CD14-positive monocyte (primary cell): ENCODE results near the gene PLSCR3. TPM values are rescaled to one million over a fixed set of nuclear protein-coding genes. Genes with fewer than 3 reads are reported as not detected.
"Not testable (repeated sequence)": the region's sequence is repeated elsewhere in the genome, so short reads cannot be mapped to it uniquely, and the experiment has no call there.

Source experiments
- DNase-seq, 3 donors: peaks; one replicate each; pipeline ENCODE4 v3.0.0-alpha.2; 2011 to 2022
- H2AFZ ChIP-seq: 2 replicates; pipeline ENCODE4 v1.6.0; 2012; ENCODE audit warnings: mild to moderate bottlenecking, low read depth, low read length, inconsistent platforms; ENCODE audit not compliant: insufficient read depth, poor library complexity, severe bottlenecking
- H3K27ac ChIP-seq, 2 donors: 1 replicate in 1 of 2; 2 replicates in 1 of 2; pipeline ENCODE4 v1.5.1; 2012 to 2013; ENCODE audit warnings: low read length in 2 of 2, control low read depth in 1 of 2, inconsistent platforms in 1 of 2, low read depth in 1 of 2, mild to moderate bottlenecking in 1 of 2
- H3K27me3 ChIP-seq, 2 donors: one replicate each; pipeline versions ENCODE4 v1.6.0 to v1.6.1; 2011 to 2013; ENCODE audit warnings: low read length in 2 of 2; ENCODE audit not compliant: control insufficient read depth in 2 of 2, insufficient read depth in 2 of 2
- H3K36me3 ChIP-seq, 2 donors: replicated peaks in 1 of 2; 1 replicate in 1 of 2; 2 replicates in 1 of 2; pipeline versions ENCODE4 v1.5.1 to v1.6.1; 2012 to 2013; ENCODE audit warnings: low read length in 2 of 2, control low read depth in 1 of 2, inconsistent platforms in 1 of 2, mild to moderate bottlenecking in 1 of 2; ENCODE audit not compliant: insufficient read depth in 2 of 2, control insufficient read depth in 1 of 2
- H3K4me1 ChIP-seq, 2 donors: 1 replicate in 1 of 2; 2 replicates in 1 of 2; pipeline versions ENCODE4 v1.5.1 to v1.6.1; 2012 to 2013; ENCODE audit warnings: low read length in 2 of 2, control low read depth in 1 of 2, inconsistent platforms in 1 of 2, mild to moderate bottlenecking in 1 of 2, moderate library complexity in 1 of 2; ENCODE audit not compliant: insufficient read depth in 2 of 2, control insufficient read depth in 1 of 2
- H3K4me2 ChIP-seq: replicated peaks from 2 replicates; pipeline ENCODE3; 2012; ENCODE audit warnings: low read length, moderate library complexity, mild to moderate bottlenecking; ENCODE audit not compliant: poor library complexity, severe bottlenecking; ENCODE audit errors: extremely low read depth
- H3K4me3 ChIP-seq, 3 experiments: fragments of 200-600 bp in 1 of 3; sonication (generic) in 1 of 3; replicated peaks in 1 of 3; 1 replicate in 2 of 3; 2 replicates in 1 of 3; pipeline ENCODE4 v1.5.1; 2011 to 2013; ENCODE audit warnings: low read length in 3 of 3, mild to moderate bottlenecking in 3 of 3, control low read depth in 2 of 3, low read depth in 2 of 3, inconsistent platforms in 1 of 3, moderate library complexity in 1 of 3
- H3K79me2 ChIP-seq: 2 replicates; pipeline ENCODE4 v1.6.0; 2012; ENCODE audit warnings: mild to moderate bottlenecking, control low read depth, inconsistent platforms, low read length, moderate library complexity; ENCODE audit not compliant: insufficient read depth
- H3K9ac ChIP-seq: 2 replicates; pipeline ENCODE4 v1.6.0; 2017; ENCODE audit warnings: low read length, mild to moderate bottlenecking; ENCODE audit not compliant: insufficient read depth, poor library complexity, severe bottlenecking
- H3K9me3 ChIP-seq, 2 donors: replicated peaks in 1 of 2; 1 replicate in 1 of 2; 2 replicates in 1 of 2; pipeline versions ENCODE4 v1.5.1 to v1.6.1; 2012 to 2013; ENCODE audit warnings: low read length in 2 of 2, control low read depth in 1 of 2; ENCODE audit not compliant: control insufficient read depth in 1 of 2, insufficient read depth in 1 of 2
- H4K20me1 ChIP-seq: 2 replicates; pipeline ENCODE4 v1.6.0; 2012; ENCODE audit warnings: mild to moderate bottlenecking, low read length, control low read depth, moderate library complexity; ENCODE audit not compliant: insufficient read depth
- H3K27ac Mint-ChIP-seq, 7 donors: one replicate each; pipeline ENCODE4 v1.8.0; 2020; ENCODE audit warnings: mild to moderate bottlenecking in 7 of 7, mixed read lengths in 7 of 7, moderate library complexity in 6 of 7, inconsistent platforms in 2 of 7
- H3K27me3 Mint-ChIP-seq, 3 donors: one replicate each; pipeline ENCODE4 v1.8.0; 2021 to 2022; ENCODE audit warnings: low read depth in 3 of 3, mild to moderate bottlenecking in 3 of 3, mixed read lengths in 3 of 3, moderate library complexity in 3 of 3, inconsistent platforms in 1 of 3
- H3K36me3 Mint-ChIP-seq, 2 donors: one replicate each; pipeline ENCODE4 v1.8.0; 2020; ENCODE audit warnings: mixed read lengths in 2 of 2, inconsistent platforms in 1 of 2, mild to moderate bottlenecking in 1 of 2
- H3K4me1 Mint-ChIP-seq: one replicate; pipeline ENCODE4 v1.8.0; 2020; ENCODE audit warnings: mild to moderate bottlenecking, mixed read lengths
- H3K4me3 Mint-ChIP-seq, 2 donors: one replicate each; pipeline ENCODE4 v1.8.0; 2020; ENCODE audit warnings: mild to moderate bottlenecking in 2 of 2, mixed read lengths in 2 of 2, moderate library complexity in 1 of 2
- H3K9me3 Mint-ChIP-seq, 7 donors: one replicate each; pipeline ENCODE4 v1.8.0; 2020 to 2022; ENCODE audit warnings: mixed read lengths in 7 of 7, mild to moderate bottlenecking in 6 of 7, moderate library complexity in 6 of 7, inconsistent platforms in 2 of 7
- CTCF ChIP-seq: fragments of 200-600 bp; IDR thresholded peaks from one replicate; pipeline ENCODE4 v1.8.0; 2022; ENCODE audit warnings: antibody characterized with exemption, mild to moderate bottlenecking
- WGBS: methylation state at CpG from one replicate; pipeline ENCODE4 v1.1.5; 2013; ENCODE audit warnings: missing lambda C conversion rate; ENCODE audit not compliant: insufficient coverage; 5-methylcytosine and 5-hydroxymethylcytosine counted together
- intact Hi-C, 2 donors: fragments of 100-400 bp; cut with micrococcal nuclease; formaldehyde crosslinking; loops; one replicate each; pipeline versions ENCODE4 v1.15.0 to v1.15.1; 2023
- polyA plus RNA-seq, 3 donors: library from polyadenylated mRNA; depleted of rRNA in 1 of 3; unstranded in 2 of 3; stranded (reverse) in 1 of 3; fragments of 300-500 nt in 2 of 3; fragments of >200 nt in 1 of 3; fragmentation: Illumina TruSeq in 2 of 3; gene quantifications; 1 replicate in 2 of 3; 2 replicates in 1 of 3; pipeline ENCODE4 v1.2.3, GENCODE V29; 2012 to 2021

PLSCR3 gene
- polyA plus RNA-seq, 3 donors, result 37.6 to 70.4 (median 45.7) TPM

- Histone ChIP-seq H3K9me3 (no peaks in the 10 kb centered on the region), H3K79me2 (no peaks in the 10 kb centered on the region), H3K27me3 (no peaks in the 10 kb centered on the region), H4K20me1 (no peaks in the 10 kb centered on the region), H3K27ac (no peak overlapping the region), H3K4me2 (no peak overlapping the region), H3K9ac (no peak overlapping the region), H3K4me3 (no peak overlapping the region), H3K4me1 (no peaks in the 10 kb centered on the region), H2AFZ (no peak overlapping the region), H3K36me3 (no peaks in the 10 kb centered on the region)
- Mint-ChIP-seq H3K4me3 (no peak overlapping the region), H3K9me3 (no peaks in the 10 kb centered on the region), H3K27ac (no peak overlapping the region), H3K4me1 (peaks cover 2% of the 10 kb centered on the region), H3K36me3 (no peaks in the 10 kb centered on the region), H3K27me3 (peaks cover 6 to 18% (median 14%) of the 10 kb centered on the region in 3 donors)
- no peak for TF ChIP-seq CTCF
- intact Hi-C loops, result no loop called here
- DNase-seq, result no peak
- WGBS, result 100% methylated on average over 1 of the region's 13 CpGs
Measured at GRCh38 chr17:7367918-7368598, 26.3 kb downstream of the PLSCR3 start.

DNA sequence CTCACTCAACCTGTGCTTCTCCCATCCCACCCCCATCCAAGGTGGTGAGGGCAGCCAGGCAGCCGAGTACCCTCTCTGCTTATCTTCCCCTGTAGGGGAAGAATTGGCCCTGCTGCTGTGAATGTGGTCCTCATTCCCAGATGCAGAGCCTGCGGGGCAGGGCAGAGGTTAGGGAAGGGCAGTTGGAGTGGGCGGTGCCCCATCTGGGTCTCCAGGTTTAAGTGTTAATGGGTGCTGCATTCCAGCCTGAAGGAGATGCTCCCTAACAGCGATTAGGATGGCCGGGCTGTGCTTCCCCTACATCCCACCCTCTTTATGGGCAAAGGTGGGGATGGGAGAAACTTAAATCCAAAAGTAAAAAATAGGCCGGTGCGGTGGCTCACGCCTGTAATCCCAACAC lies 27.2 kb downstream of the PLSCR3 start:
- Histone ChIP-seq H4K20me1 (no peaks in the 10 kb centered on the region), H3K9ac (no peak overlapping the region), H3K9me3 (no peaks in the 10 kb centered on the region), H3K36me3 (no peaks in the 10 kb centered on the region), H3K79me2 (no peaks in the 10 kb centered on the region), H2AFZ (no peak overlapping the region), H3K4me2 (no peak overlapping the region), H3K4me1 (no peaks in the 10 kb centered on the region), H3K27me3 (no peaks in the 10 kb centered on the region), H3K4me3 (no peak overlapping the region), H3K27ac (no peak overlapping the region)
- WGBS, result 95% methylated on average over 4 of the region's 8 CpGs
- no peak for TF ChIP-seq CTCF
- Mint-ChIP-seq H3K9me3 (no peaks in the 10 kb centered on the region), H3K4me3 (no peak overlapping the region), H3K27me3 (peaks cover 8 to 15% (median 14%) of the 10 kb centered on the region in 3 donors), H3K36me3 (no peaks in the 10 kb centered on the region), H3K27ac (no peak overlapping the region), H3K4me1 (peaks cover 2% of the 10 kb centered on the region)
- intact Hi-C loops, result no loop called here
- no peak for DNase-seq

GRCh38 chr17:7365963-7366362 lies 28.4 kb downstream of the PLSCR3 start:
- H3K36me3 ChIP-seq, H2AFZ ChIP-seq, H3K4me1 Mint-ChIP-seq, H3K9me3 ChIP-seq, H3K4me3 ChIP-seq, H3K4me3 Mint-ChIP-seq, H3K4me1 ChIP-seq, H3K9me3 Mint-ChIP-seq, H3K79me2 ChIP-seq, H4K20me1 ChIP-seq, H3K4me2 ChIP-seq, H3K27ac Mint-ChIP-seq, intact Hi-C loops, H3K27ac ChIP-seq, H3K9ac ChIP-seq, DNase-seq, H3K27me3 ChIP-seq, H3K36me3 Mint-ChIP-seq: not testable (repeated sequence)
- no CpG with 5 or more reads among the region's 7 CpGs for WGBS
- peaks cover 5 to 16% (median 9%) of the 10 kb centered on the region in 3 donors for H3K27me3 Mint-ChIP-seq
